Anterior cingulate cortex (tissue), 58 donors: ENCODE data around the gene SLC19A1.

Source experiments
- DNase-seq, 58 donors: peaks; one replicate each; lab custom pipeline; 2025; lab: John Stamatoyannopoulos, UW

Gene SLC19A1

DNA sequence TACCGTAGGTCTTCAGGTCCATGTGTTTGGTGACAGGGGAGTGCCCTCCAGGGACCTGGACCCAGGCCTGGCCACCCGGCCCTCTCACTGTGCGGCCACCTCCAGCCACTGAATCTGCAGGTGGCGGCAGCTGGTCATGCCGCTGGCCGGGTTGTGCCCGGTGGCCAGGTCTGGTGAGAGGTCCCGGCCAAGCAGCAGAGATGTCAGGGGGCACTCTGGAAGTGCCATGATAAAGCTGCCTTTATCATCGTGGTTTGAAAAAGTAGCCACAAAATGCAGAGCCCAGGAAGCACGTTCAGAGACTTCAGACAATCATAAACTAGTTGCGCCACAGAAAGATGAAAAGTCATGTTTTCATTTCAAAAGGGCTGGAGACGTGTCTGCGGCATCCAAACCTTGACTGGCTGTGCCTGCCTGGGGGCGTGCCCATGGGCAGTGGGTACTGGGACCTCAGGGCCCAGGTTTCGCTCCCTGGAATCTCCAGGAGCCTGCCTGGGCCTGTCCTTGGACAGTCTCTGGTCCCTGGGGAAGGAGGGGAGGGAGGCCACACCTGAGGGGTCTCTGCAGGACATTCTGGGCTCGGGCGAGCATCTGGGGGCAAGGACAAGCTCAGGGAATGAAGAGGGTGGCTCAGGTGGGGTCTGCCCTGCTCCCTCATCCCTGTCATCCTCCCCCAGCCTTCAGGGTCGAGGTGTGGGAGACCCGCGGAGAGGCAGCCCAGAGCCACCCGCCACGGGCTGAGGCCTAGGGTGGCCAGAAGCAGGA lies 92.4 kb downstream of the SLC19A1 start:
- no peak for DNase-seq

DNA sequence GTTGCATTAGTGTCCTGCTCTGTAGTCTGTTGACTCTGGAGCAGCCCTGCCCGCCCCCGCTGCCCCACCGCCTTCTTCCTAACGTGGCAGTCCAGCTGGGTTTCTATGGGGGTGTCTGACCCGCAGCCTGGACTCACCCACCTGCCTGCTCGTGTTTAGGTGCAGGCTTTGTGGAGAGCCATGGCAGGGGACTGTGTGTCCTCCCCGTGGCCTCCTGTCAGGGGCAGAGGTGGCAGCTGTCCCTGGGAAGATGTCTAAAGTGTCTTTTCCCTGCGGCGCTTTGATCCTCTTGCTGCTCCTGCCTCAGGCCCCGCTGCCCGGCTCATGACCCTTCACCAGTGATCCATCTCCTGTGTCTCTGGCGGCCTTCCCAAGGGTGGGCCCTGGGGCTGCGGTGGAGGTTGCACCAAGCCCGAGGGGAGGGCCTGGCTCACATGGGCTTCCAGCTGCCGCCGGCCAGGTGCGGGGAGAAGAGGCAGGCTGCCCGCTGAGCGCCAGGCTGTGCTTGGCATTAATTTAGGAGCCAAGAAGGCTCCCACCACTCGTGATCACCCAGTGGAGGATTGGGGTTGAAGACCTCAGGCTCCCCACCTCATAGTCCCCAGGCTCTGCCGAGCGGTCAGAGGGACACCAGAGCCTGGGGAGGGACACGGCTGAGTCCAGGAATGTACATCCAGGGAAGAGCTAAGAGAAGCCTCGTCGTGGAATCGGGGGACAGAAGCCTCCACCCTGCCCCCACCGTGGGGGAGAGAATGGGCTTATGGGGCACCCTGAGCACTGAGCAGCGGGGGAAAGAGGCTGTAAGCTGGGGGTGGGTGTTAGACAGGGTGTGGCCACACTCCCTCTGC lies 93.2 kb downstream of the SLC19A1 start:
- DNase-seq: no peak

DNA sequence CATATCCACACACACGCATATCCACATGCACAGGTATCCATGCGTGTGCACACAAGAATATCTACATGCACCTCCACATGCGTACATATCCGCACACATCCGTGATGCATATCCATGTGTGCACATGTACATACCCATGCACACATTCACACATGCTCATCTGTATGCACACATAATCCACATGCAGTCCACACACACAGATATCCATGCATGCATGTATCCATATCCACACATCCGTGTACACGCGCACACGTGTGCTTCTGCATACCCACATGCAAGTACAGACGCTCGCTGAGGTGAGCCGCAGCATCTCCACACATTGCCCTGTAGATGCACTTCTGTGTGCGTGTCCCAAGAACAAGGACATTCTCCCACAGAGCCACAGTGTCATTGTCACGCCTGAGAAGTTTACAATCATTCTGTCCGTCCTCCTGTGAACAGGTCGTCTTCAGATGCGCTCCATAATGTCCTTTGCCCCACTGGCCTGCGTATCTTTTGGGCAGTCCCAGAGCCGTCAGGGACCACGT lies 93.9 kb downstream of the SLC19A1 start:
- DNase-seq: no peak
